HepG2 (cell line): ENCODE measurements around the gene INTS1. TPM values are rescaled to one million over a fixed set of nuclear protein-coding genes. Genes with fewer than 3 reads are reported as not detected.

Experiments used
- ARID4A ChIP-seq: sonication (generic); formaldehyde crosslinking; IDR thresholded peaks from 2 replicates; pipeline ENCODE4 v1.5.0; 2020; ENCODE audit warnings: mild to moderate bottlenecking, missing genetic modification reagents, borderline replicate concordance
- ATF7-NPFF ChIP-seq: sonication (generic); formaldehyde crosslinking; IDR thresholded peaks from 2 replicates; pipeline ENCODE4 v1.8.1; 2023; ENCODE audit warnings: mild to moderate bottlenecking, low read depth, missing genetic modification reagents, moderate library complexity
- EP300 ChIP-seq, 3 experiments: sonication (generic) in 1 of 3; formaldehyde crosslinking in 1 of 3; IDR thresholded peaks; 2 replicates each; pipeline versions ENCODE4 v1.5.1 to v1.6.1; 2011 to 2020; ENCODE audit warnings: low read depth in 2 of 3, low read length in 2 of 3, borderline replicate concordance in 1 of 3, improper control_type of control experiment in 1 of 3, mild to moderate bottlenecking in 1 of 3, missing genetic modification reagents in 1 of 3, moderate library complexity in 1 of 3
- FOXC1 ChIP-seq: sonication (generic); formaldehyde crosslinking; IDR thresholded peaks from 2 replicates; pipeline ENCODE4 v1.8.0; 2022; ENCODE audit warnings: mild to moderate bottlenecking, missing genetic modification reagents, borderline replicate concordance
- GABPB1 ChIP-seq: IDR thresholded peaks from 2 replicates; pipeline ENCODE4 v1.6.1; 2016; ENCODE audit warnings: mild to moderate bottlenecking, missing genetic modification reagents, moderate library complexity, missing compliant biosample characterization
- KAT8 ChIP-seq: IDR thresholded peaks from 2 replicates; pipeline ENCODE4 v1.6.1; 2016; ENCODE audit warnings: missing genetic modification reagents, missing compliant biosample characterization
- MXI1 ChIP-seq: IDR thresholded peaks from 3 replicates; pipeline ENCODE4 v1.6.1; 2012; ENCODE audit warnings: low read depth, low read length, inconsistent platforms, borderline replicate concordance
- PHF21A ChIP-seq: sonication (generic); formaldehyde crosslinking; IDR thresholded peaks from 2 replicates; pipeline ENCODE4 v1.5.0; 2020; ENCODE audit warnings: mild to moderate bottlenecking, missing genetic modification reagents
- THAP7 ChIP-seq: sonication (generic); formaldehyde crosslinking; IDR thresholded peaks from 2 replicates; pipeline ENCODE4 v1.8.1; 2023; ENCODE audit warnings: mild to moderate bottlenecking, missing genetic modification reagents
- TOPORS ChIP-seq: sonication (generic); formaldehyde crosslinking; IDR thresholded peaks from 2 replicates; pipeline ENCODE4 v1.8.0; 2023; ENCODE audit warnings: mild to moderate bottlenecking, missing genetic modification reagents
- UBTF ChIP-seq: sonication (generic); formaldehyde crosslinking; IDR thresholded peaks from 2 replicates; pipeline ENCODE4 v1.4.0; 2020; ENCODE audit warnings: mild to moderate bottlenecking, missing genetic modification reagents
- ZBTB8A ChIP-seq: sonication (generic); formaldehyde crosslinking; IDR thresholded peaks from 2 replicates; pipeline ENCODE4 v1.4.0; 2020; ENCODE audit warnings: mild to moderate bottlenecking, low read depth, missing genetic modification reagents, borderline replicate concordance
- ZFP1 ChIP-seq: IDR thresholded peaks from 2 replicates; pipeline ENCODE4 v1.6.1; 2016
- ZNF274 ChIP-seq: sonication (generic); formaldehyde crosslinking; IDR thresholded peaks from 2 replicates; pipeline ENCODE4 v1.5.1; 2020; ENCODE audit warnings: mild to moderate bottlenecking, missing genetic modification reagents
- ZNF362 ChIP-seq: sonication (generic); formaldehyde crosslinking; IDR thresholded peaks from 2 replicates; pipeline ENCODE4 v1.4.0; 2020; ENCODE audit warnings: missing genetic modification reagents, mild to moderate bottlenecking, borderline replicate concordance
- ZNF678 ChIP-seq: sonication (generic); formaldehyde crosslinking; IDR thresholded peaks from 2 replicates; pipeline ENCODE4 v1.4.0; 2020; ENCODE audit warnings: mild to moderate bottlenecking, missing genetic modification reagents
- ZNF761 ChIP-seq: sonication (generic); formaldehyde crosslinking; conservative IDR thresholded peaks from 2 replicates; pipeline ENCODE4 v1.4.0; 2020; ENCODE audit warnings: mild to moderate bottlenecking, missing genetic modification reagents
- ZNF878 ChIP-seq: sonication (generic); formaldehyde crosslinking; IDR thresholded peaks from 2 replicates; pipeline ENCODE4 v1.8.1; 2023; ENCODE audit warnings: mild to moderate bottlenecking, missing genetic modification reagents, moderate library complexity
- polyA plus RNA-seq, 8 experiments: library from polyadenylated mRNA; depleted of rRNA in 3 of 8; stranded (reverse) in 7 of 8; unstranded in 1 of 8; fragments of >200 nt; fragmentation: Illumina TruSeq in 4 of 8; extraction: Trizol in 4 of 8; gene quantifications; 2 replicates each; pipeline versions ENCODE4 v1.2.1 to v1.2.3, GENCODE V29; 2011 to 2016; ENCODE audit warnings: low read depth in 4 of 8, missing spikeins in 1 of 8, mixed read lengths in 1 of 8; ENCODE audit not compliant: insufficient read depth in 1 of 8
- total RNA-seq, 5 experiments: library from RNA; depleted of rRNA; stranded (reverse); fragments of >200 nt; fragmentation: Illumina TruSeq; extraction: Trizol; gene quantifications; 2 replicates each; pipeline ENCODE4 v1.2.3, GENCODE V29; 2016; ENCODE audit warnings: low read depth in 1 of 5

INTS1 gene
- total and polyA plus RNA-seq, 2 of the 13 experiments (the other 11 are each of a cell fraction or from before 2014, with no cell fraction given) = 13.7 to 29.0 TPM

- TF ChIP-seq ARID4A (peak; percentile 90), FOXC1 (CRISPR knock-in tag) (peak; percentile 66; the same call in 1 of the 2 replicates), TOPORS (CRISPR knock-in tag) (no peak), ZNF678 (CRISPR knock-in tag) (no peak), UBTF (CRISPR knock-in tag) (peak; percentile 46), KAT8 (CRISPR knock-in tag) (peak; percentile 98), ATF7-NPFF (CRISPR knock-in tag) (peak; percentile 86), ZNF878 (CRISPR knock-in tag) (no peak), EP300 (IDR thresholded peaks at IDR 0.05; ENCODE audit: low read depth in 2 of 2, low read length in 2 of 2) (peak in 1 of 2 experiments; percentile 64; a peak in 2 of 4 replicates), EP300 (CRISPR knock-in tag; IDR thresholded peaks at IDR 0.05; ENCODE audit: borderline replicate concordance) (peak; percentile 11; the same call in 1 of the 2 replicates), ZNF761 (0 out of 2 replicates have a peak, but pooled peaks have one; percentile 28), THAP7 (CRISPR knock-in tag) (peak; percentile 51; the same call in 1 of the 2 replicates), MXI1 (peak; percentile 91; the same call in 1 of the 3 replicates), PHF21A (CRISPR knock-in tag) (peak; percentile 78), ZFP1 (0 out of 2 replicates have a peak, but pooled peaks have one; percentile 36), ZNF274 (CRISPR knock-in tag) (peak; percentile 50; the same call in 1 of the 2 replicates), ZBTB8A (no peak), GABPB1 (peak; percentile 97), ZNF362 (peak; percentile 32; the same call in 1 of the 2 replicates)
These were observed at the start of gene INTS1 (continued) for GRCh38 chr7:1503816-1504775.
